Measurements from ENCODE around the gene SUCO. TPM values are rescaled to one million over a fixed set of nuclear protein-coding genes. Genes with fewer than 3 reads are reported as not detected.

SUCO gene
- total RNA-seq, 1 donor from 2014 or later, result 37.4 TPM

DNA sequence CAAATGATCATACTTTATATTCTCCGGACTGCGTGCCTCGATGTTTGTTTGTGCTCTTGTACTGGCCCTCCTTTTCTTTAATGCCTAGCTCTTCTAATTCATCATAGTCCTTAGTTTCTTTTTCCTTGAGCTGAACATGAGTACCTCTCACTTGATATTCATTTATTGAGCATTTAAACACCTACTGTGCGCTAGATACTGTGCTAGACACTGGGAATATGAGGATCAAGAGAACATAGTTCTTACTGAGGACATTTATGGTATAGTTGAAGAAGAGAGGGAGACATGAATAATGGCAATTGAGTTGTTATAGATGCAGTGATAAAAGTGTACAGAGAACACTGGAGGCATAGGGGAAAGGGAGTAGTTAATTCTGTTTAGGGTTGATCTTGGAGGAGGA lies 22.0 kb downstream of the SUCO start:
- Histone ChIP-seq H3K27me3 (ENCODE audit: control insufficient read depth, insufficient read depth, low read length) (no peaks in the 10 kb centered on the region), H3K4me3 (ENCODE audit: low read depth, low read length) (no peak overlapping the region), H3K36me3 (ENCODE audit: control insufficient read depth, insufficient read depth, low read length) (no peaks in the 10 kb centered on the region)
- no peak for TF ChIP-seq CTCF (IDR thresholded peaks at IDR 0.05; ENCODE audit: insufficient read depth, low read length, poor library complexity, severe bottlenecking)
- DNase-seq (ENCODE audit: low read depth), result no peak

DNA sequence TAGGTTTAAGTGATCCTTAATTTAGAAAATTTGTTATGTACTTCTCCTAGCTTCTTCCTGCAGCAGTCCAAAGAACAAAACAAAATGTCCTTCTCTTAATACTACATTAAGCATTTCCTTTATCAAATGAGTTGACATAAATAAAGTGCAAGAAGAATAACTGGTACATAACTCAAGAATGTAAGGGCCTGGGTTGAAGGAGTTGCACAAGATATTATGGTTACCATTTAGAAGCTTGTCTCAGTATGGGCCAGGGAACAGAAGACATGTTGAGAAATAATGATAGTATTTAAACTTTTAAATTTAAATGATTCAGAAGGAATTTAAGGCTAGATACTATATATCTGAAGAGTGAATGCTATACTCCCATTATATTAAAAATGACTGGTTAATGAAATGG lies 23.5 kb downstream of the SUCO start:
- H3K36me3 ChIP-seq (ENCODE audit: control insufficient read depth, insufficient read depth, low read length), result no peaks in the 10 kb centered on the region
- no peak for TF ChIP-seq CTCF (IDR thresholded peaks at IDR 0.05; ENCODE audit: insufficient read depth, low read length, poor library complexity, severe bottlenecking)
- no peak for DNase-seq (ENCODE audit: low read depth)

DNA sequence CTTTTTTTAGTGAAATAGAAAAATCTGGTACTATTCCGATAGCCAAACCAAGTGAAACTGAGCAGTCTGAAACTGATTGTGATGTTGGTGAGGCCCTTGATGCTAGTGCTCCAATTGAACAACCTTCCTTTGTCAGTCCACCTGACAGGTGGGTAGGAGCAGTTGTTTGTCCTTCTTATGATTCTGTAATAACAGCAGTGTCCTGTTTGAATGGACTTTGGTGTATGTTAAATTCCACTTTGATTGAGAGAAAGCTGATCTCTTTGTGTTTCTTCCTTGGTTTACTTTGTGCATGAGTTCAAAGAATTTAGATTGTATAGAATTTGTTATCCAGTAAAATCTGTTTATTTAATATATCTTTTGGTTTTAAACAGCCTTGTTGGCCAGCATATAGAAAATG lies 24.3 kb downstream of the SUCO start:
- H3K4me3 ChIP-seq (ENCODE audit: low read depth, low read length), result no peak overlapping the region
- H3K36me3 ChIP-seq (ENCODE audit: control insufficient read depth, insufficient read depth, low read length), result no peaks in the 10 kb centered on the region
- no peak for TF ChIP-seq CTCF (IDR thresholded peaks at IDR 0.05; ENCODE audit: insufficient read depth, low read length, poor library complexity, severe bottlenecking)
- no peak for DNase-seq (ENCODE audit: low read depth)
- H3K27me3 ChIP-seq (ENCODE audit: control insufficient read depth, insufficient read depth, low read length), result no peaks in the 10 kb centered on the region

More for the DNA sequence above, 23.5 kb downstream of the SUCO start:
- no peak overlapping the region for H3K4me3 ChIP-seq (ENCODE audit: low read depth, low read length)
- no peaks in the 10 kb centered on the region for H3K27me3 ChIP-seq (ENCODE audit: control insufficient read depth, insufficient read depth, low read length)

DNA sequence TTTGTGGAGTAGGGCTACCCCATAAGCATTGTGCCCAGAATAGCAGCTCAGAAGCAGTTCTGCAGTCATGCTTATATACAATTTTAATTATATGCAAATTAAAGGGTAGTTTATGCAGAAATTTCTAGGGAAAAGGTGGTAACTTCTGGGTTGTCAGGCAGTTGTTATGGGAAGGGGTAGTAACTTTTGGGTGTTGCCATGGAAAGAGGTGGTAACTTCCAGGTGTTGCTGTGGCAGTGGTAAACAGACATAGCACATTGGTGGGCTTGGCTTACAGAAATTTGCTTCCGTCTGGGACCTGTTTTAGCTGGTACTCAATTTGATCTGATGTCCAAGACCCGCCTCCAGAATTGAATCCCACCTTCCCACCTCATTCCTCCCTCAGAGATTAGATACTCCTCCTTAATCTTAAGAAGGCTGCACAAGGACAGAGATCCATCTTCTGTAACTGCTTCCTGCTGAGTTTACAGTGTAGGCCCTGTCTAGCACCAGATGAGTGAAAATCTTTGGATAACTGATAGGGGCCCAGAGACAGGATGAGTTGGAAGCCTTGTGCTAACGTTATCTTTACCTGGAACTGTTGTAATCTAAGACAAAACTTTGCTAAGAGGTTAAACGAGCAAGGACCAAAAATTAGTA lies 26.7 kb downstream of the SUCO start:
- H3K36me3 ChIP-seq (ENCODE audit: control insufficient read depth, insufficient read depth, low read length), result no peaks in the 10 kb centered on the region
- H3K27me3 ChIP-seq (ENCODE audit: control insufficient read depth, insufficient read depth, low read length), result no peaks in the 10 kb centered on the region
- no peak for TF ChIP-seq CTCF (IDR thresholded peaks at IDR 0.05; ENCODE audit: insufficient read depth, low read length, poor library complexity, severe bottlenecking)
- no peak overlapping the region for H3K4me3 ChIP-seq (ENCODE audit: low read depth, low read length)
- no peak for DNase-seq (ENCODE audit: low read depth)

DNA sequence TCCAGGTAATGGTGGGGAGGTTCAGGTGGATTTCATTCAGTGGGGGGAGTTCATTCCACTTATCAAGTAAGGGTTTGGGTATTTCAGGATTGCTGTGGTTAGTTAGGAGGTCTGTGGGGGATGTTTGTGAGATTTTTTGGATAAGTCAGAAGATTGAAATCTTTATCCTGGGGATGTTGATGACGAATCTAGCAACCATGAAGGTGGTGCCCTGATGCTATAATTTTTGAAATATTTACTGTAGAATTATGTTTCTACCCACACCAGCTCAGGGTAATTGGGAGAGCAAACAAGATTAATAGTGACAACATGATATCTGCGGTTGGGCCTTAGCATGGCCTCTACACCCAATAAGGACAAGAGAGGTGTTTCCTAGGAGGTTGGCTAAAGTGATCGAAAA lies 28.3 kb downstream of the SUCO start:
- DNase-seq (ENCODE audit: low read depth), result no peak
- H3K36me3 ChIP-seq (ENCODE audit: control insufficient read depth, insufficient read depth, low read length), result no peaks in the 10 kb centered on the region
- H3K27me3 ChIP-seq (ENCODE audit: control insufficient read depth, insufficient read depth, low read length), result no peaks in the 10 kb centered on the region
- no peak overlapping the region for H3K4me3 ChIP-seq (ENCODE audit: low read depth, low read length)
- TF ChIP-seq CTCF (IDR thresholded peaks at IDR 0.05; ENCODE audit: insufficient read depth, low read length, poor library complexity, severe bottlenecking), result no peak
